ENCODE data around the gene ACACA. TPM values are rescaled to one million over a fixed set of nuclear protein-coding genes. Genes with fewer than 3 reads are reported as not detected.

Gene ACACA
- total and polyA plus RNA-seq, 2 donors (not counting 3 experiments of a cell fraction or from before 2014, with no cell fraction given): 55.3 to 124 TPM

GRCh38 chr17:37086334-37086733, 320.3 kb downstream of the ACACA start:
- no peak overlapping the region for H3K4me3 ChIP-seq (replicated peaks in 1 of 3; ENCODE audit: insufficient read depth in 1 of 3, low read depth in 1 of 3, low read length in 3 of 3)
- ChIA-PET CTCF (no interaction called here), POLR2A (no interaction called here)
- H3K9me1 ChIP-seq (replicated peaks; ENCODE audit: control insufficient read depth, extremely low read depth, insufficient read depth, low read length): no peaks in the 10 kb centered on the region
- dilution Hi-C loops (cut with MboI; ENCODE audit: extremely low pct_ligation_motif_present, low sequenced_read_pairs): no loop called here
- H3K9me3 ChIP-seq (replicated peaks; ENCODE audit: control insufficient read depth, insufficient read depth, low read length): no peaks in the 10 kb centered on the region
- H2AFZ ChIP-seq (ENCODE audit: low read depth, low read length): no peak overlapping the region
- H3K27me3 ChIP-seq (ENCODE audit: control insufficient read depth in 2 of 2, insufficient read depth in 2 of 2, low read length in 2 of 2): no peaks in the 10 kb centered on the region
- H3K79me2 ChIP-seq (ENCODE audit: control insufficient read depth, insufficient read depth, low read length): no peaks in the 10 kb centered on the region
- DNase-seq (ENCODE audit: low read depth, low spot score) (no peak), FAIRE-seq (no peak)
- peaks cover 6 to 14% of the 10 kb centered on the region in 2 experiments for H3K36me3 ChIP-seq (ENCODE audit: control insufficient read depth in 2 of 2, extremely low read depth in 1 of 2, insufficient read depth in 2 of 2, low read length in 2 of 2)
- peaks cover 15% of the 10 kb centered on the region for H3K4me1 ChIP-seq (ENCODE audit: control insufficient read depth, extremely low read depth, insufficient read depth, low read length)
- H3K4me2 ChIP-seq (ENCODE audit: insufficient read depth, low read length): no peak overlapping the region
- no peak overlapping the region for H3K27ac ChIP-seq (ENCODE audit: insufficient read depth, low read depth, low read length)
- no TSS peak for BruUV-seq (replicated peaks)
- H3K9ac ChIP-seq (replicated peaks; ENCODE audit: extremely low read depth, insufficient read depth, low read length): no peak overlapping the region
- TF ChIP-seq POLR2A (IDR thresholded peaks at IDR 0.05; ENCODE audit: low read depth, low read length) (no peak), JUN (IDR thresholded peaks at IDR 0.05; ENCODE audit: borderline replicate concordance, insufficient read depth, insufficient read length, low read depth) (no peak), MYC (IDR thresholded peaks at IDR 0.05; ENCODE audit: low read depth, low read length) (no peak), EZH2 (IDR thresholded peaks at IDR 0.05; ENCODE audit: borderline replicate concordance, low read depth, low read length, severe bottlenecking) (no peak), FOS (IDR thresholded peaks at IDR 0.05; ENCODE audit: borderline replicate concordance, insufficient read depth, low read length) (no peak), MAX (IDR thresholded peaks at IDR 0.05; ENCODE audit: insufficient read depth, insufficient read length) (no peak), CTCF (IDR thresholded peaks at IDR 0.05; ENCODE audit: extremely low read depth in 1 of 2, insufficient read depth in 1 of 2, low read depth in 1 of 2, low read length in 2 of 2) (no peak), POLR2AphosphoS5 (IDR thresholded peaks at IDR 0.05; ENCODE audit: insufficient read depth, low read depth, low read length) (no peak), GATA2 (IDR thresholded peaks at IDR 0.05; ENCODE audit: insufficient read depth, insufficient read length, low read depth, low read length) (no peak)
- intact Hi-C loops (cut with micrococcal nuclease): no loop called here
- H4K20me1 ChIP-seq (replicated peaks; ENCODE audit: control insufficient read depth, extremely low read depth, insufficient read depth, low read length): no peaks in the 10 kb centered on the region

Measured in endothelial cell of umbilical vein (primary cell).